Right cardiac atrium (tissue), 5 donors: ENCODE measurements around the gene PIWIL4. TPM values are rescaled to one million over a fixed set of nuclear protein-coding genes. Genes with fewer than 3 reads are reported as not detected.

Source experiments
- ATAC-seq, 2 donors: fragments of 200-7000 bp; cut with Tn5 transposase; one replicate each; pipeline versions ENCODE4 v1.8.0 to v1.9.1; 2020; ENCODE audit warnings: moderate library complexity in 2 of 2, mild to moderate bottlenecking in 1 of 2
- DNase-seq, 3 donors: peaks; one replicate each; pipeline ENCODE4 v3.0.0-alpha.2; 2020
- H3K27ac ChIP-seq: one replicate; pipeline ENCODE4 v1.5.1; 2013; ENCODE audit warnings: mild to moderate bottlenecking, low read length, control low read depth, moderate library complexity
- H3K27me3 ChIP-seq: one replicate; pipeline ENCODE4 v1.6.1; 2013; ENCODE audit not compliant: control insufficient read depth, insufficient read depth
- H3K4me1 ChIP-seq: one replicate; pipeline ENCODE4 v1.6.1; 2013; ENCODE audit warnings: low read length; ENCODE audit not compliant: control insufficient read depth, insufficient read depth
- H3K4me3 ChIP-seq: one replicate; pipeline ENCODE4 v1.5.1; 2013; ENCODE audit warnings: low read length, control low read depth
- H3K9me3 ChIP-seq: one replicate; pipeline ENCODE4 v1.6.1; 2013; ENCODE audit warnings: low read length; ENCODE audit not compliant: control insufficient read depth
- WGBS: extraction: QIAGEN DNeasy Blood & Tissue Kit; methylation state at CpG from one replicate; pipeline ENCODE4 v1.1.7; 2013; 5-methylcytosine and 5-hydroxymethylcytosine counted together
- intact Hi-C, 4 donors: fragments of 100-400 bp; cut with DNase I; formaldehyde crosslinking; loops; one replicate each; pipeline versions ENCODE4 v1.11.0 to v1.14.0; 2022 to 2023
- long read RNA-seq, 4 donors: library from polyadenylated mRNA; unstranded; transcript quantifications; one replicate each; pipeline ENCODE4 v2.0.0, GENCODE V29; 2020 to 2021
- polyA plus RNA-seq: library from polyadenylated mRNA; stranded (reverse); fragments of 200-250 nt; gene quantifications from one replicate; pipeline ENCODE4 v1.2.3, GENCODE V29; 2013
- total RNA-seq, 4 donors: library from RNA; stranded (reverse); fragmentation: NEBNext Ultra II Directional; extraction: Animal tissue kit (Norgen Biotek cat#: 25700); gene quantifications; one replicate each; pipeline ENCODE4 v1.2.1, GENCODE V29; 2021
- donor health status: healthy with polysubstance abuse.
- donor health status: DM: no; HTN: yes; CAD: no.
- donor health status: DM: no; HTN: no; CAD: no.
- donor health status: DM: no; HTN: yes; CAD: no; lungs with severe emphysema.
- donor health status: DM: yes; HTN: yes; CAD: no.

Gene PIWIL4
- total RNA-seq (1 to 10 TPM; 1.1 to 3.5 (median 1.8) TPM), polyA plus RNA-seq (1.6 TPM)
- long read RNA-seq, donor 1: 0 reads
- long read RNA-seq, donor 2, partial matches to known transcripts: 0 of 1 reads
- long read RNA-seq, donor 2, other reads (novel, unspliced or antisense): 1 of 1 reads
- long read RNA-seq, donor 3, partial matches to known transcripts: 1 of 8 reads
- long read RNA-seq, donor 3, other reads (novel, unspliced or antisense): 7 of 8 reads
- long read RNA-seq, donor 4, partial matches to known transcripts: 0 of 1 reads
- long read RNA-seq, donor 4, other reads (novel, unspliced or antisense): 1 of 1 reads

- H3K4me3 ChIP-seq: no peak within 1 kb of the TSS
- no peak within 1 kb of the TSS for H3K27ac ChIP-seq
- H3K4me1 ChIP-seq: no peaks in the 10 kb centered on the region
- H3K9me3 ChIP-seq: no peaks in the 10 kb centered on the region
- intact Hi-C loops: no loop called here
- 95% methylated on average over 25 of the region's 25 CpGs for WGBS
- DNase-seq: no peak
- no peaks in the 10 kb centered on the region for H3K27me3 ChIP-seq
- no peak for ATAC-seq
Observed at GRCh38 chr11:94567181-94567670, at the start of gene PIWIL4. PIWIL4 (plus strand) TSS chr11:94567368; CDS start chr11:94567519, 151 bp downstream.

- Histone ChIP-seq H3K4me1 (no peaks in the 10 kb centered on the region), H3K4me3 (no peak overlapping the region), H3K27me3 (no peaks in the 10 kb centered on the region), H3K9me3 (no peaks in the 10 kb centered on the region), H3K27ac (no peak overlapping the region)
- ATAC-seq (no peak), DNase-seq (no peak)
- 67% methylated on average over 4 of the region's 4 CpGs for WGBS
- intact Hi-C loops: no loop called here
Observed at GRCh38 chr11:94518300-94518699, 48.9 kb upstream of the PIWIL4 start.

- intact Hi-C loops: loop anchor here in 2 of 4 donors (5.0 kb wide), 2 partner anchors 43 to 83 kb away; no protein-coding TSS in a partner anchor
- no peaks in the 10 kb centered on the region for H3K9me3 ChIP-seq
- 9% methylated on average over 5 of the region's 5 CpGs for WGBS
- no peak overlapping the region for H3K4me3 ChIP-seq
- H3K4me1 ChIP-seq: no peaks in the 10 kb centered on the region
- H3K27me3 ChIP-seq: no peaks in the 10 kb centered on the region
- H3K27ac ChIP-seq: no peak overlapping the region
- DNase-seq: no peak
- ATAC-seq: peak in 1 of 2 donors; percentile 23
Observed at GRCh38 chr11:94519478-94520084, 47.6 kb upstream of the PIWIL4 start.

DNA sequence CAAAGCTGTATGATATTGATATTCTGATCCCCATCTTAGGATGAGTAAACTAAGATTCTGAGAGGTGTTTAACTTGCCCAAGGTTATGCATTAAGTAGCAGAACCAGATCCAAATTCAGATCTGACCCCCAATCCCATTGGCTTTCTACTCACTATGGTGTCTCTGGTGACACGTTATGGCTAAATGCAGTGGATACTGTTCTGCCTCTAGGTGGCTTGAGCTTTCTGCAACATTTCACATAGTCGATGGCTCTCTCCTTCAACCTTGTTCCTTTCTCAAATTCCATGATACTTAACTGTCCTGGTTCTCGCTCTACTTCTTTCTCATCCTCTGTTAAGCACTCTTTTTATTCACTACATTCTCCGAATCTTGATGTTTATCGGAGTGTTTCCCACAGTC is 45.5 kb upstream of the PIWIL4 start:
- Histone ChIP-seq H3K27ac (no peak overlapping the region), H3K4me3 (no peak overlapping the region), H3K27me3 (no peaks in the 10 kb centered on the region), H3K9me3 (no peaks in the 10 kb centered on the region), H3K4me1 (no peaks in the 10 kb centered on the region)
- intact Hi-C loops: loop anchor here in 2 of 4 donors (5.0 kb wide), 2 partner anchors 41 to 81 kb away; no protein-coding TSS in a partner anchor
- ATAC-seq (peak; percentile 41 to 52), DNase-seq (no peak)
- WGBS: 50% methylated on average over 5 of the region's 5 CpGs

DNA sequence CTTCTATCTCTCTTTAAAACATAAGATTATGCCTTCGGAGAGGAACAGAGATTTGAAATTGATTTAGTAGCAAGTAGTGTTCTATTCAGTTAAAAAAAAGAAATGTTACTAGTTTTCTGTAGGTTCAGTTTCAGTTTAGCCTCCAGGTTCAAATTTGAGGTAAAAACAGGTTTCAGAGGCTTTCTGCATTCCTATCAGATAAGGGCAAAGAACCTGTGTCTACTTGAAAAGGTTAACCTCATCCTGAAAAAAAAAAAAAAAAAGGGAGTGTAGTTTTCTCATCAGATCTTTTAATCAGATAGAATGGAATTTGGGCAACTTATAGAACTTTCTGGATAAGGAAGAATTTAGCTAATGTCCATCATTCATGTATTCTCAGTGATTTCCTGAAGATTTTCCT is 42.8 kb upstream of the PIWIL4 start:
- Histone ChIP-seq H3K27ac (no peak overlapping the region), H3K27me3 (no peaks in the 10 kb centered on the region), H3K4me3 (no peak overlapping the region), H3K9me3 (no peaks in the 10 kb centered on the region), H3K4me1 (no peaks in the 10 kb centered on the region)
- ATAC-seq (no peak), DNase-seq (no peak)
- intact Hi-C loops: loop anchor here in 2 of 4 donors (5.0 kb wide), 2 partner anchors 38 to 78 kb away; no protein-coding TSS in a partner anchor
- 85% methylated on average over 1 of the region's 1 CpG for WGBS

DNA sequence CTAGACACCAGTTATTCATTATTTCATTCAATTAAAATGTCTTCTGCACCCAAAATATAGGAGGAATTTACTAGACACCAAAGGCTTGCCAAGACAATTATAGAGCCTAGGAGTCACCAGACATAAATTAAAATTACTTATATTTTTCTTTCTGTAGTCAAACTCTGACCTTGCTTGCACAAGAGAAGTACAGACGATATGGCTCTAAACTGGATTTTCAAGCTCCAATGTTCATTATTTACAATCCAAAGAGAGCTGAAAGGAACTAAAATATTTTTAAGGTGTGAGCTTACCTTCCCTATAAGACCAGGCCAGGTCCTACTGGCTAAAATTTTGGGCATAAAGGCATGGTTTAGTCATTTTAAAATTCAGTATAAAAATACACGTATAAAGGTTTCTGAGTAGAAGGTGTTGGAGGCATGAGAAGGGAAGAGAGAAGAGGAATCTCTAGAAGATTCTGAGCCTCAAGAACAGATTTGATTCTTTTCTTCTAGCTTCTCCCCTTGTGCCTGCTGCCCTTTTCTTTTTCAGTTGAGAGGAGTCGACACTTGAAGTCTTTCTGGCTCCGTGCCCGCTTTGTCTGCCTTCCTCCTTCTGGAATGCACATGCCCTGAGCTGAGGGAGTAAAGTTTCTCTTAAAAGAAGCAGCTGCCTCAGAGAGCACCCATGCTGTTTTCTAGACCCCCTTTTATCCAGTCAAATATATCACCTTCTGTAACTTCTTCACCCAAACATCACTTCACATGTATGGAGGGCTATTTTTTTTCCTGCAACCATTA is 41.4 kb upstream of the PIWIL4 start:
- H3K9me3 ChIP-seq: no peaks in the 10 kb centered on the region
- H3K27me3 ChIP-seq: no peaks in the 10 kb centered on the region
- peak; percentile 77 to 92 (median 86) for DNase-seq
- peak; percentile 29 to 32 for ATAC-seq
- intact Hi-C loops: loop anchor here in 1 of 4 donors (5.0 kb wide), 1 partner anchor 37 kb away; no protein-coding TSS in a partner anchor
- no peak overlapping the region for H3K4me3 ChIP-seq
- H3K4me1 ChIP-seq: no peaks in the 10 kb centered on the region
- no peak overlapping the region for H3K27ac ChIP-seq
- WGBS: 33% methylated on average over 5 of the region's 5 CpGs

DNA sequence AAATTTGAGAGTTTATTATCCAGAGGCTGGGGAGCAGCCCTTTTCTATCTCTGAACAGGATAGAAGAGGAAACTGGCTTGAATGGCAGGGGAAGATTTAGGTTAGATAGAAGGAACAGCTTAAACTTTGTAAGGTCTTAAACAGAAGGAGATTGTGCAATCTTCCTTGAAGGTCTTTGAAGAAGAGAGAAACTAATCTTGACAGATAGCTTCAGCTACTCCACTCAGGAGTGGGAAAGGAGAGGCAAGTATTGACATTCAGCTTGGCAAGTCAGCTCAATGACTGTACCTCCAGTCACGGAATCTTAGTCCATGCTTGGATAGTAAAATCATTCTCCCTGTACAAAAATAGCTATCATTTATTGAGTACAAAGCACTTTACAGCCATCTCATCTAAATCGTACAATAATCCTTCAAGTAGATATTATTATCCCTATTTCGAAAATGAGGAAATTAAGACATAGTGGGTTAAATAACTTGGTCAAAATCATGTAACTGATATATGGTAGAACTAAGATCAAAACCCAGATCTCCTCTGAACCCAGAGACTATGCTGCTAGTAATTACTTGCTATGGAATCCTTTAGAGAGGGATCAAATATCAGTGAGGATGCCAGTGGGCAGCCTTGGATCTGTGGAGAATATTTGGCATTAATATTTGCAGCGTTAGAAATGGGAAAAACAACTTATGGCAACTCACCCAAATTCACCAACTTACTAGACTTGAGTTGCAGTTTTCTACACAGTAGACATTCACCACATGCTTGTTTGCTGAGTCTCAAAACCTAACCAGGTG is 40.3 kb upstream of the PIWIL4 start:
- no peak overlapping the region for H3K4me3 ChIP-seq
- intact Hi-C loops: loop anchor here in 1 of 4 donors (5.0 kb wide), 1 partner anchor 35 kb away; no protein-coding TSS in a partner anchor
- no peaks in the 10 kb centered on the region for H3K27me3 ChIP-seq
- 73% methylated on average over 4 of the region's 4 CpGs for WGBS
- ATAC-seq (no peak), DNase-seq (no peak)
- H3K27ac ChIP-seq: no peak overlapping the region
- no peaks in the 10 kb centered on the region for H3K4me1 ChIP-seq
- no peaks in the 10 kb centered on the region for H3K9me3 ChIP-seq

DNA sequence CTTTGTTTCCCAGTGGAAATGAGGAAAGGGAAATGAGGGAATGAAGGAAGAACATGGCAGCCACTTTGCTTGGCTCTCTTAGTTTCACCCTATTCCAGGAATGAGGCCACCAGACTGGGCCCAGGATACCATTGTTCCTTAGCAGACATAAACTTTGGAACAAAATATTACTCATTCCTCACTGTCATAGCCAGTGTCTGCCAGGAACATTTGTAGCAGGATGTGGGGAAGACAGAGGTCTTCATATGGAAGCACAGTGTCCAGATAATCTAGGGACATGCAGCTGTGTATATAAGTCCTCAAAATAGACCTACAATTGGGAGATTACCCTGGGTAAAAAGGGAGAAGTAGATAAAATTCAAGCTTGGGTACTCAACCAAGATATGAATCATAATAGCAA is 38.6 kb upstream of the PIWIL4 start:
- Histone ChIP-seq H3K9me3 (no peaks in the 10 kb centered on the region), H3K27me3 (no peaks in the 10 kb centered on the region), H3K4me1 (no peaks in the 10 kb centered on the region), H3K4me3 (no peak overlapping the region), H3K27ac (no peak overlapping the region)
- intact Hi-C loops: loop anchor here in 1 of 4 donors (5.0 kb wide), 1 partner anchor 34 kb away; no protein-coding TSS in a partner anchor
- ATAC-seq (no peak), DNase-seq (no peak)

DNA sequence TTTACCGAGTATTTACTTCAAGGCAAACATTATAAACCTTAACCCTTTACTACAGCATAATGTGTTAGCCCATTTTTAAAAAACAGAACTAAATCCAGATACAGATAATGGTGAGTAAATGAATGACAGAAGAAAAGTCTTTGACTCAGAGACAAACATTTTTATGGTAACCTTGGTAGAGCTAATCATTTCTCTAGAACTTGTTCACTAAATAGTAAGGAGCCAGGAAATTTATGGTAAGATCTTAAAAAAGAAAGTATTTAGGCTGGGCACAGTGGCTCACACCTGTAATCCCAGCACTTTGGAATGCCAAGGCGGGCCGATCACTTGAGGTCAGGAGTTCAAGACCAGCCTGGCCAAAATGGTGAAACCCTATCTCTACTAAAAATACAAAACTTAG is 35.0 kb upstream of the PIWIL4 start:
- 94% methylated on average over 3 of the region's 3 CpGs for WGBS
- DNase-seq (no peak), ATAC-seq (no peak)
- no peaks in the 10 kb centered on the region for H3K9me3 ChIP-seq
- intact Hi-C loops: no loop called here
- H3K4me3 ChIP-seq: no peak overlapping the region
- no peaks in the 10 kb centered on the region for H3K27me3 ChIP-seq
- H3K27ac ChIP-seq: no peak overlapping the region
- H3K4me1 ChIP-seq: no peaks in the 10 kb centered on the region

- Histone ChIP-seq H3K27ac (no peak overlapping the region), H3K4me1 (no peaks in the 10 kb centered on the region), H3K27me3 (no peaks in the 10 kb centered on the region), H3K9me3 (no peaks in the 10 kb centered on the region), H3K4me3 (no peak overlapping the region)
- ATAC-seq (no peak), DNase-seq (no peak)
- intact Hi-C loops: no loop called here
- 75% methylated on average over 1 of the region's 1 CpG for WGBS
Observed at GRCh38 chr11:94533206-94533605, 34.0 kb upstream of the PIWIL4 start.
